A549 (cell line): ENCODE data around the gene TMEM37. TPM values are rescaled to one million over a fixed set of nuclear protein-coding genes. Genes with fewer than 3 reads are reported as not detected.

Experiments
- ATAC-seq, 2 experiments: fragments of 200-7000 bp in 1 of 2; fragments of >200 bp in 1 of 2; cut with Nextera tagmentation in 1 of 2; cut with Tn5 transposase in 1 of 2; 3 replicates each; pipeline versions ENCODE4 v1.8.0 to v1.9.1; 2018 to 2020; ENCODE audit warnings: mild to moderate bottlenecking in 1 of 2, moderate library complexity in 1 of 2
- CTCF ChIA-PET: fragments of 300-600 bp; sonication (Branson Sonifier 250); formaldehyde crosslinking; extraction: SDS; loops from one replicate; lab custom pipeline; 2021; ENCODE audit warnings: antibody characterized with exemption, inconsistent platforms; lab: Yijun Ruan, JAX
- POLR2A ChIA-PET: fragments of 350-600 bp; formaldehyde crosslinking; extraction: SDS; loops from one replicate; lab custom pipeline; 2021; ENCODE audit warnings: antibody characterized with exemption, inconsistent platforms; lab: Yijun Ruan, JAX
- DNase-seq, 2 experiments: peaks; one replicate each; pipeline versions ENCODE4 v3.0.0 to v3.0.0-alpha.2; 2011 to 2016; ENCODE audit warnings: low read depth in 1 of 2, low spot score in 1 of 2
- FAIRE-seq: peaks from 2 replicates; lab custom pipeline; 2011; peaks lifted over from hg19 to GRCh38; lab: Jason Lieb, UNC
- H3K27ac ChIP-seq, 2 experiments: fragments of >200 bp; sonication (Bioruptor Twin); formaldehyde crosslinking; 3 replicates each; pipeline ENCODE4 v1.5.1; 2016 to 2017
- H3K4me1 ChIP-seq: fragments of >200 bp; sonication (Bioruptor Twin); formaldehyde crosslinking; 3 replicates; pipeline ENCODE4 v1.6.1; 2016
- H3K4me2 ChIP-seq: fragments of >200 bp; sonication (Bioruptor Twin); formaldehyde crosslinking; 3 replicates; pipeline ENCODE4 v1.6.1; 2016
- H3K4me3 ChIP-seq: fragments of >200 bp; sonication (Bioruptor Twin); formaldehyde crosslinking; 3 replicates; pipeline ENCODE4 v1.5.1; 2016
- H3K9me3 ChIP-seq: fragments of >200 bp; sonication (Bioruptor Twin); formaldehyde crosslinking; 3 replicates; pipeline ENCODE4 v1.6.1; 2016
- BHLHE40 ChIP-seq: IDR thresholded peaks from 2 replicates; pipeline ENCODE4 v1.6.1; 2012; ENCODE audit warnings: low read depth, low read length, inconsistent platforms
- CBX2 ChIP-seq: fragments of 200-600 bp; sonication (generic); IDR thresholded peaks from 2 replicates; pipeline ENCODE4 v1.6.1; 2016; ENCODE audit warnings: low read depth, mild to moderate bottlenecking, borderline replicate concordance
- CBX8 ChIP-seq: fragments of 200-600 bp; sonication (generic); IDR thresholded peaks from 2 replicates; pipeline ENCODE4 v1.6.1; 2016
- CHD4 ChIP-seq: fragments of 200-600 bp; sonication (generic); IDR thresholded peaks from 2 replicates; pipeline ENCODE4 v1.6.1; 2016; ENCODE audit warnings: antibody characterized with exemption, mild to moderate bottlenecking, borderline replicate concordance
- EP300 ChIP-seq, 2 experiments: fragments of >200 bp; sonication (Bioruptor Twin); formaldehyde crosslinking; IDR thresholded peaks; 2 replicates in 1 of 2; 3 replicates in 1 of 2; pipeline ENCODE4 v1.6.1; 2016 to 2017
- ESRRA ChIP-seq: fragments of 150-350 bp; IDR thresholded peaks from 2 replicates; pipeline ENCODE4 v1.6.1; 2014; ENCODE audit warnings: mild to moderate bottlenecking, low read length, borderline replicate concordance
- FOSB ChIP-seq: fragments of 250-450 bp; sonication (Bioruptor Pico); IDR thresholded peaks from 2 replicates; pipeline ENCODE4 v1.5.0; 2020; ENCODE audit warnings: mild to moderate bottlenecking, moderate library complexity
- FOSL2 ChIP-seq, 2 experiments: fragments of 450-650 bp in 1 of 2; fragments of >200 bp in 1 of 2; sonication (Bioruptor Twin) in 1 of 2; formaldehyde crosslinking; IDR thresholded peaks; 2 replicates each; pipeline versions ENCODE4 v1.5.0 to v1.6.1; 2016 to 2020; ENCODE audit warnings: mild to moderate bottlenecking in 1 of 2, moderate library complexity in 1 of 2
- HOXB13 ChIP-seq: fragments of 250-450 bp; sonication (Bioruptor Pico); IDR thresholded peaks from 2 replicates; pipeline ENCODE4 v1.5.0; 2020; ENCODE audit warnings: low read depth, mild to moderate bottlenecking, moderate library complexity
- JUN ChIP-seq, 2 experiments: fragments of >200 bp; sonication (Bioruptor Twin); formaldehyde crosslinking; IDR thresholded peaks; 2 replicates in 1 of 2; 3 replicates in 1 of 2; pipeline ENCODE4 v1.6.1; 2016 to 2017
- KDM5A ChIP-seq: fragments of 200-600 bp; sonication (generic); IDR thresholded peaks from 2 replicates; pipeline ENCODE4 v1.6.1; 2016; ENCODE audit warnings: antibody characterized with exemption, mild to moderate bottlenecking
- MAFK ChIP-seq: fragments of 450-650 bp; IDR thresholded peaks from 2 replicates; pipeline ENCODE4 v1.6.1; 2014; ENCODE audit not compliant: partially characterized antibody
- RAD21 ChIP-seq, 2 experiments: fragments of >200 bp in 1 of 2; sonication (Bioruptor Twin) in 1 of 2; formaldehyde crosslinking in 1 of 2; IDR thresholded peaks in 1 of 2; conservative IDR thresholded peaks in 1 of 2; 2 replicates in 1 of 2; 3 replicates in 1 of 2; pipeline ENCODE4 v1.6.1; 2012 to 2018; ENCODE audit warnings: inconsistent platforms in 1 of 2
- RNF2 ChIP-seq: fragments of 200-600 bp; sonication (generic); IDR thresholded peaks from 2 replicates; pipeline ENCODE4 v1.6.1; 2016; ENCODE audit warnings: low read depth, mild to moderate bottlenecking, antibody characterized with exemption, moderate library complexity, borderline replicate concordance
- SMC3 ChIP-seq: fragments of >200 bp; sonication (Bioruptor Twin); formaldehyde crosslinking; IDR thresholded peaks from 3 replicates; pipeline ENCODE4 v1.6.1; 2018; ENCODE audit warnings: inconsistent platforms
- TFCP2L1 ChIP-seq: fragments of 250-450 bp; sonication (Bioruptor Pico); IDR thresholded peaks from 2 replicates; pipeline ENCODE4 v1.5.0; 2021; ENCODE audit warnings: mild to moderate bottlenecking
- WGBS: methylation state at CpG from one replicate; pipeline ENCODE4 v1.1.6; 2017; ENCODE audit errors: missing lambda C conversion rate; 5-methylcytosine and 5-hydroxymethylcytosine counted together
- polyA plus RNA-seq, 4 experiments: library from polyadenylated mRNA; depleted of rRNA in 3 of 4; stranded (reverse); fragments of >200 nt; fragmentation: RNase III in 1 of 4; extraction: RNeasy Plus Mini Kit Qiagen cat#74134 plus additional on column Dnase treatment in 1 of 4; gene quantifications; 2 replicates in 3 of 4; 3 replicates in 1 of 4; pipeline ENCODE4 v1.2.3, GENCODE V29; 2011 to 2017
- TF ChIP-seq, protein P1 (sequence below): fragments of 250-450 bp; sonication (Bioruptor Pico); IDR thresholded peaks from 2 replicates; pipeline ENCODE4 v1.5.0; 2020; ENCODE audit warnings: low read depth, mild to moderate bottlenecking, moderate library complexity
- TF ChIP-seq, protein P2 (sequence below): fragments of >200 bp; sonication (Bioruptor Twin); formaldehyde crosslinking; IDR thresholded peaks from 3 replicates; pipeline ENCODE4 v1.6.1; 2016
- TF ChIP-seq, protein P3 (sequence below): IDR thresholded peaks from 2 replicates; pipeline ENCODE4 v1.6.1; 2012
- TF ChIP-seq, protein P4 (sequence below): fragments of 150-350 bp; IDR thresholded peaks from 2 replicates; pipeline ENCODE4 v1.6.1; 2014; ENCODE audit warnings: low read depth, mild to moderate bottlenecking, low read length
- TF ChIP-seq, protein P5 (sequence below): fragments of 450-650 bp; IDR thresholded peaks from 2 replicates; pipeline ENCODE4 v1.6.1; 2014; ENCODE audit warnings: antibody characterized with exemption

The TMEM37 gene
- polyA plus RNA-seq, 2 of the 4 experiments (the other 2 are of a cell fraction), result 5.1 to 7.5 TPM

DNA sequence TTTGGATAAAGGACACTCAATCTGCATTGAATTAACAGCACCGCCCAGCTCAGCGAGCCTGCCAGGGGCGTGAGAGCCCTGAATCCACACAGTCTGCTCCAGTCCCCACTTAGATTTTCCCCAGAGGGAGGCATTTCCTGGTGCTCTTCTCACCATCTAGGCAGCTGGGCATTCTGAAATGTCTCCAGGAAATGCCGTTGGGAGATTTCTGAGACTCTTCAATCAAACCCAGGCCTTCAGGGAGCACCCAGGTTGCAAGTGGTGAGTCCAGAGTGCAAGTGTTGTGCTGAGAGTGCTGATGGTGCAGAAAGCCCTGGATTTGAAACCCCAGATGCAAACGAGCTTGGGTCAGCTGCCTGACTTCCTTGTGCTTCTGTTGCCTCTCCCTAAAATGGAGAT is 23.4 kb upstream of the TMEM37 start:
- no peak for DNase-seq
- no peak overlapping the region for H3K27ac ChIP-seq
- H3K4me1 ChIP-seq, result no peaks in the 10 kb centered on the region
- no peak for FAIRE-seq
- ATAC-seq, result peak in 1 of 2 experiments; percentile 54; a peak in 3 of 6 replicates
- WGBS, result 56% methylated on average over 5 of the region's 5 CpGs
- H3K9me3 ChIP-seq, result no peaks in the 10 kb centered on the region; the same call in 2 of the 3 replicates
- ChIA-PET POLR2A (no interaction called here), CTCF (interaction anchor here (0.6 to 16.0 kb wide), 17 partner anchors 8 to 761 kb away, joined by 3 to 255 read pairs (median 5); partner anchors contain the start of gene DBI)
- no peak overlapping the region for H3K4me2 ChIP-seq
- no peak overlapping the region for H3K4me3 ChIP-seq
- TF ChIP-seq CBX2 (no peak), MAFK (peak; percentile 49)
- TF ChIP-seq, all 56 proteins: peak for 1

DNA sequence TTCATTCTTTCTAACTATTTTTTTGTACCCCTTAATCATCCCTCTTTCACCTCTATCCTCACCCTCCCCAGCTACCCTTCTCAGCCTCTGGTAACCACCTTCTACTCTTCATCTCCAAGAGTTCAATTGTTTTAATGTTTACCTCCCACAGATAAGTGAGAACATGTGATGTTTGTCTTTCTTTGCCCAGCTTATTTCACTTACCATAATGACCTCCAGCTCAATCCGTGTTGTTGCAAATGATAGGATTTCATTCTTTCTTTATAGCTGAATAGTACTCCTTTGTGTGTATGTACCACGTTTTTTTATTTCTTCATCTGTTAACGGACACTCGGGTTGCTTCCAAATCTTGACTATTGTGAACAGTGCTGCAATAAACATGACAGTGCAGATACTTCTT is 22.1 kb upstream of the TMEM37 start:
- ATAC-seq (no peak), DNase-seq (no peak), FAIRE-seq (no peak)
- Histone ChIP-seq H3K9me3 (no peaks in the 10 kb centered on the region; the same call in 2 of the 3 replicates), H3K4me1 (no peaks in the 10 kb centered on the region), H3K27ac (no peak overlapping the region), H3K4me2 (no peak overlapping the region), H3K4me3 (no peak overlapping the region)
- WGBS, result 45% methylated on average over 4 of the region's 4 CpGs
- no peak for TF ChIP-seq JUN (IDR thresholded peaks at IDR 0.05)
- TF ChIP-seq, protein P1, sequence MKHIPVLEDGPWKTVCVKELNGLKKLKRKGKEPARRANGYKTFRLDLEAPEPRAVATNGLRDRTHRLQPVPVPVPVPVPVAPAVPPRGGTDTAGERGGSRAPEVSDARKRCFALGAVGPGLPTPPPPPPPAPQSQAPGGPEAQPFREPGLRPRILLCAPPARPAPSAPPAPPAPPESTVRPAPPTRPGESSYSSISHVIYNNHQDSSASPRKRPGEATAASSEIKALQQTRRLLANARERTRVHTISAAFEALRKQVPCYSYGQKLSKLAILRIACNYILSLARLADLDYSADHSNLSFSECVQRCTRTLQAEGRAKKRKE (CRISPR knock-in tag), result no peak
- TF ChIP-seq CHD4, result no peak
- no peak for TF ChIP-seq MAFK
- TF ChIP-seq EP300 (IDR thresholded peaks at IDR 0.05), result no peak
- no peak for TF ChIP-seq SMC3
- TF ChIP-seq KDM5A, result no peak
- TF ChIP-seq FOSB, result no peak
- TF ChIP-seq, protein P2, sequence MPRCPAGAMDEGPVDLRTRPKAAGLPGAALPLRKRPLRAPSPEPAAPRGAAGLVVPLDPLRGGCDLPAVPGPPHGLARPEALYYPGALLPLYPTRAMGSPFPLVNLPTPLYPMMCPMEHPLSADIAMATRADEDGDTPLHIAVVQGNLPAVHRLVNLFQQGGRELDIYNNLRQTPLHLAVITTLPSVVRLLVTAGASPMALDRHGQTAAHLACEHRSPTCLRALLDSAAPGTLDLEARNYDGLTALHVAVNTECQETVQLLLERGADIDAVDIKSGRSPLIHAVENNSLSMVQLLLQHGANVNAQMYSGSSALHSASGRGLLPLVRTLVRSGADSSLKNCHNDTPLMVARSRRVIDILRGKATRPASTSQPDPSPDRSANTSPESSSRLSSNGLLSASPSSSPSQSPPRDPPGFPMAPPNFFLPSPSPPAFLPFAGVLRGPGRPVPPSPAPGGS, result no peak
- TF ChIP-seq, protein P3, sequence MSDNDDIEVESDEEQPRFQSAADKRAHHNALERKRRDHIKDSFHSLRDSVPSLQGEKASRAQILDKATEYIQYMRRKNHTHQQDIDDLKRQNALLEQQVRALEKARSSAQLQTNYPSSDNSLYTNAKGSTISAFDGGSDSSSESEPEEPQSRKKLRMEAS, result no peak
- TF ChIP-seq BHLHE40, result no peak
- no peak for TF ChIP-seq ESRRA
- TF ChIP-seq RNF2, result no peak
- no peak for TF ChIP-seq TFCP2L1 (CRISPR knock-in tag)
- TF ChIP-seq CBX8, result no peak
- TF ChIP-seq, protein P4, sequence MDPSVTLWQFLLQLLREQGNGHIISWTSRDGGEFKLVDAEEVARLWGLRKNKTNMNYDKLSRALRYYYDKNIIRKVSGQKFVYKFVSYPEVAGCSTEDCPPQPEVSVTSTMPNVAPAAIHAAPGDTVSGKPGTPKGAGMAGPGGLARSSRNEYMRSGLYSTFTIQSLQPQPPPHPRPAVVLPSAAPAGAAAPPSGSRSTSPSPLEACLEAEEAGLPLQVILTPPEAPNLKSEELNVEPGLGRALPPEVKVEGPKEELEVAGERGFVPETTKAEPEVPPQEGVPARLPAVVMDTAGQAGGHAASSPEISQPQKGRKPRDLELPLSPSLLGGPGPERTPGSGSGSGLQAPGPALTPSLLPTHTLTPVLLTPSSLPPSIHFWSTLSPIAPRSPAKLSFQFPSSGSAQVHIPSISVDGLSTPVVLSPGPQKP, result no peak
- TF ChIP-seq HOXB13 (CRISPR knock-in tag), result no peak
- TF ChIP-seq RAD21 (conservative IDR thresholded peaks at IDR 0.05 in 1 of 2, IDR thresholded peaks at IDR 0.05 in 1 of 2), result no peak
- no peak for TF ChIP-seq FOSL2 (IDR thresholded peaks at IDR 0.05)
- no peak for TF ChIP-seq FOSL2 (CRISPR knock-in tag; IDR thresholded peaks at IDR 0.05)
- TF ChIP-seq, protein P5, sequence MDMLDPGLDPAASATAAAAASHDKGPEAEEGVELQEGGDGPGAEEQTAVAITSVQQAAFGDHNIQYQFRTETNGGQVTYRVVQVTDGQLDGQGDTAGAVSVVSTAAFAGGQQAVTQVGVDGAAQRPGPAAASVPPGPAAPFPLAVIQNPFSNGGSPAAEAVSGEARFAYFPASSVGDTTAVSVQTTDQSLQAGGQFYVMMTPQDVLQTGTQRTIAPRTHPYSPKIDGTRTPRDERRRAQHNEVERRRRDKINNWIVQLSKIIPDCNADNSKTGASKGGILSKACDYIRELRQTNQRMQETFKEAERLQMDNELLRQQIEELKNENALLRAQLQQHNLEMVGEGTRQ, result no peak
- ChIA-PET CTCF (interaction anchor here (1.3 to 16.0 kb wide), 4 partner anchors 10 to 76 kb away, joined by 3 to 255 read pairs (median 12); no protein-coding TSS in a partner anchor), POLR2A (no interaction called here)
